ENCODE data around the gene TMEM52. TPM values are rescaled to one million over a fixed set of nuclear protein-coding genes. Genes with fewer than 3 reads are reported as not detected.

Gene TMEM52
- total and polyA plus RNA-seq, 2 of the 13 experiments (the other 11 are each of a cell fraction or from before 2014, with no cell fraction given) = 13.2 to 18.7 TPM

- peak; percentile 61 for TF ChIP-seq FOXP4 (CRISPR knock-in tag; IDR thresholded peaks at IDR 0.05)
- peak; percentile 69 for TF ChIP-seq PITX1 (CRISPR knock-in tag; IDR thresholded peaks at IDR 0.05)
- TF ChIP-seq ZNF326 (CRISPR knock-in tag; IDR thresholded peaks at IDR 0.05; ENCODE audit: borderline replicate concordance) = no peak
- 0 out of 2 replicates have a peak, but pooled peaks have one; percentile 5 for TF ChIP-seq SUZ12 (IDR thresholded peaks at IDR 0.05; ENCODE audit: low read depth, low read length)
- TF ChIP-seq FOXA1 (IDR thresholded peaks at IDR 0.05) = no peak
- no peak for TF ChIP-seq FOXA1 (CRISPR knock-in tag; IDR thresholded peaks at IDR 0.05)
- peak; percentile 87 for TF ChIP-seq ZFX (CRISPR knock-in tag; IDR thresholded peaks at IDR 0.05; ENCODE audit: low read depth)
- TF ChIP-seq SP140L (CRISPR knock-in tag; IDR thresholded peaks at IDR 0.05; ENCODE audit: borderline replicate concordance) = no peak
- TF ChIP-seq GMEB1 (CRISPR knock-in tag; IDR thresholded peaks at IDR 0.05; ENCODE audit: borderline replicate concordance) = 0 out of 2 replicates have a peak, but pooled peaks have one; percentile 28
- TF ChIP-seq GLMP (CRISPR knock-in tag; IDR thresholded peaks at IDR 0.05; ENCODE audit: borderline replicate concordance) = no peak
- TF ChIP-seq RBFOX2 (IDR thresholded peaks at IDR 0.05; ENCODE audit: low read depth, low read length) = no peak
- TF ChIP-seq XRCC5 (optimal IDR thresholded peaks at IDR 0.05; ENCODE audit: low read length) = peak; percentile 94
- no peak for TF ChIP-seq SOX6 (IDR thresholded peaks at IDR 0.05)
- TF ChIP-seq SOX6 (CRISPR knock-in tag; IDR thresholded peaks at IDR 0.05) = peak; percentile 61
- TF ChIP-seq ATF6 (CRISPR knock-in tag; conservative IDR thresholded peaks at IDR 0.05) = no peak
- no peak for TF ChIP-seq TRIM22 (IDR thresholded peaks at IDR 0.05)
- TF ChIP-seq NBN (conservative IDR thresholded peaks at IDR 0.05) = no peak
Observed at GRCh38 chr1:1959840-1960479, 40.9 kb upstream of the TMEM52 start (continued).
